ENCODE measurements around the gene CD37. TPM values are rescaled to one million over a fixed set of nuclear protein-coding genes. Genes with fewer than 3 reads are reported as not detected.
"Not testable (repeated sequence)": the region's sequence is repeated elsewhere in the genome, so short reads cannot be mapped to it uniquely, and the experiment has no call there.

The CD37 gene
- total RNA-seq, 1 experiment from 2014 or later = not detected

DNA sequence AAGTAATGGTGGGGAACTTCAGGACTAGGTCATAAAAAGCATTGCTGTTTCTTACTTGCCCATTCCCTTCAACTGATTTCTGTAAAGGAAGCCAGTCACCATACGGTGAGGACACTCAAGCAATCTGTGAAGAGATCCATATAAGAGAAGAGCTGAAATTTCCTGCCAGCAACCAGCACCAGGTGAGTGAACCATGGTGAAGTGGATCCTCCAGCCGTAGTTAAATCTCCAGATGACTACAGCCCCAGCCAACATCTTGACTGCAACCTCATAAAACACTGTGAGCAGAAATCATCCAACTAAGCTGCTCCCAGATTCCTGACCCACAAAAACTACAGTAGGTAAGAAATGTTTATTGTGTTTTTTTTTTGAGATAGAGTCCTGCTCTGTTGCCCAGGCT, 6.5 kb upstream of the CD37 start:
- no CpG with 5 or more reads among the region's 2 CpGs for WGBS (ENCODE audit: extremely low coverage, insufficient read length, low lambda C conversion rate)

DNA sequence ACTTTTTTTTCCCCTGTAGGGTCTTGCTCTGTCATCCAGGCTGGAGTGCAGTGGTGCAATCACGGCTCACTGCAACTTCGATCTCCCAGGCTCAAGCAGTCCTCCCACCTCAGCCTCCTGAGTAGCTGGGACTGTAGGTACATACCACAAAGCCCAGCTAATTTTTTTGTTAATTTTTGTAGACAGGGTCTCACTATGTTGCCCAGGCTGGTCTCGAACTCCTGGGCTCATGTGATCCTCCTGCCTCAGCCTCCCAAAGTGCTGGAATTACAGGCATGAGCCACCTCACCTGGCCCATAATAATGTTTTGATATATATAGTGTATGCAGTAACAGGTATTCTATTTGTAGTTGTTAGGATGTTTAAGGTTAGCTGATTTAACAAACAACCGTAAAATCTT, 4.0 kb upstream of the CD37 start:
- H3K9ac ChIP-seq (ENCODE audit: extremely low read depth, insufficient read length, low read length); H2AK5ac ChIP-seq (ENCODE audit: insufficient read length, low read length); H3K27me3 Mint-ChIP-seq (ENCODE audit: low read depth); H3K56ac ChIP-seq (ENCODE audit: insufficient read length, low read depth, low read length); H3T11ph ChIP-seq (ENCODE audit: low read length); DNase-seq; H3K9me3 ChIP-seq (ENCODE audit: control insufficient read depth, low read depth, low read length); H4K20me1 ChIP-seq (ENCODE audit: control insufficient read depth, insufficient read depth, insufficient read length); H2BK120ac ChIP-seq (ENCODE audit: low read depth, low read length, poor library complexity, severe bottlenecking); H3K4ac ChIP-seq (ENCODE audit: low read depth, low read length); H3K27ac Mint-ChIP-seq; H3K27ac ChIP-seq (ENCODE audit: insufficient read length, low read depth, low read length); H3K18ac ChIP-seq (ENCODE audit: insufficient read length, low read depth, low read length); H3K79me1 ChIP-seq (ENCODE audit: insufficient read depth, low read depth, low read length, poor library complexity, severe bottlenecking); H4K5ac ChIP-seq (ENCODE audit: insufficient read length, low read depth, low read length); H2BK15ac ChIP-seq (ENCODE audit: low read depth, low read length); H3K23ac ChIP-seq (ENCODE audit: insufficient read length, low read depth, low read length); H4K91ac ChIP-seq (ENCODE audit: insufficient read length, low read depth, low read length); H2BK20ac ChIP-seq (ENCODE audit: low read depth, low read length, poor library complexity, severe bottlenecking); H3K23me2 ChIP-seq (ENCODE audit: insufficient read length, low read depth, low read length, poor library complexity, severe bottlenecking); H3K4me1 ChIP-seq (ENCODE audit: insufficient read depth, low read length); H3K4me2 ChIP-seq (ENCODE audit: insufficient read depth, insufficient read length, low read length); H3K4me3 Mint-ChIP-seq; H3K27me3 ChIP-seq (ENCODE audit: insufficient read depth, low read length); H3K79me2 ChIP-seq (ENCODE audit: insufficient read depth, low read length); H3K14ac ChIP-seq (ENCODE audit: insufficient read depth, low read length); H2AFZ ChIP-seq (ENCODE audit: low read length); H2BK5ac ChIP-seq (ENCODE audit: insufficient read length, low read length); H4K8ac ChIP-seq (replicated peaks; ENCODE audit: insufficient read length, low read depth, low read length); H3K9me3 Mint-ChIP-seq; H2BK12ac ChIP-seq (ENCODE audit: insufficient read length, low read depth, low read length): not testable (repeated sequence)
- Mint-ChIP-seq H3K36me3 (ENCODE audit: insufficient read depth in 1 of 3, low read depth in 3 of 3) (peaks cover 3 to 42% (median 11%) of the 10 kb centered on the region in 3 experiments; a peak in 5 of 7 replicates), H3K4me1 (peaks cover 11 to 13% of the 10 kb centered on the region in 2 experiments)
- WGBS (ENCODE audit: extremely low coverage, insufficient read length, low lambda C conversion rate) = no CpG with 5 or more reads among the region's 4 CpGs

More for the DNA sequence above, 6.5 kb upstream of the CD37 start:
- H3K18ac ChIP-seq (ENCODE audit: insufficient read length, low read depth, low read length) = no peak overlapping the region
- Mint-ChIP-seq H3K27ac (no peak overlapping the region), H3K27me3 (ENCODE audit: low read depth) (no peaks in the 10 kb centered on the region; the same call in none of the 2 replicates), H3K4me3 (no peak overlapping the region), H3K9me3 (no peaks in the 10 kb centered on the region), H3K4me1 (peaks cover 6 to 8% of the 10 kb centered on the region in 2 experiments; a peak in 3 of 4 replicates), H3K36me3 (ENCODE audit: insufficient read depth in 1 of 3, low read depth in 3 of 3) (peaks cover 3 to 35% (median 11%) of the 10 kb centered on the region in 3 experiments; a peak in 5 of 7 replicates)
- TF ChIP-seq, protein P1, sequence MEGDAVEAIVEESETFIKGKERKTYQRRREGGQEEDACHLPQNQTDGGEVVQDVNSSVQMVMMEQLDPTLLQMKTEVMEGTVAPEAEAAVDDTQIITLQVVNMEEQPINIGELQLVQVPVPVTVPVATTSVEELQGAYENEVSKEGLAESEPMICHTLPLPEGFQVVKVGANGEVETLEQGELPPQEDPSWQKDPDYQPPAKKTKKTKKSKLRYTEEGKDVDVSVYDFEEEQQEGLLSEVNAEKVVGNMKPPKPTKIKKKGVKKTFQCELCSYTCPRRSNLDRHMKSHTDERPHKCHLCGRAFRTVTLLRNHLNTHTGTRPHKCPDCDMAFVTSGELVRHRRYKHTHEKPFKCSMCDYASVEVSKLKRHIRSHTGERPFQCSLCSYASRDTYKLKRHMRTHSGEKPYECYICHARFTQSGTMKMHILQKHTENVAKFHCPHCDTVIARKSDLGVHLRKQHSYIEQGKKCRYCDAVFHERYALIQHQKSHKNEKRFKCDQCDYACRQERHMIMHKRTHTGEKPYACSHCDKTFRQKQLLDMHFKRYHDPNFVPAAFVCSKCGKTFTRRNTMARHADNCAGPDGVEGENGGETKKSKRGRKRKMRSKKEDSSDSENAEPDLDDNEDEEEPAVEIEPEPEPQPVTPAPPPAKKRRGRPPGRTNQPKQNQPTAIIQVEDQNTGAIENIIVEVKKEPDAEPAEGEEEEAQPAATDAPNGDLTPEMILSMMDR (conservative IDR thresholded peaks at IDR 0.05) = no peak
- no peak overlapping the region for H3T11ph ChIP-seq (ENCODE audit: low read length)
- H3K27me3 ChIP-seq (ENCODE audit: insufficient read depth, low read length) = no peaks in the 10 kb centered on the region
- no peak overlapping the region for H4K8ac ChIP-seq (replicated peaks; ENCODE audit: insufficient read length, low read depth, low read length)
- no peak overlapping the region for H2BK20ac ChIP-seq (ENCODE audit: low read depth, low read length, poor library complexity, severe bottlenecking)
- no peak overlapping the region for H4K5ac ChIP-seq (ENCODE audit: insufficient read length, low read depth, low read length)
- H2BK120ac ChIP-seq (ENCODE audit: low read depth, low read length, poor library complexity, severe bottlenecking) = no peak overlapping the region
- DNase-seq = no peak
- no peak overlapping the region for H3K56ac ChIP-seq (ENCODE audit: insufficient read length, low read depth, low read length)
- no peaks in the 10 kb centered on the region for H4K20me1 ChIP-seq (ENCODE audit: control insufficient read depth, insufficient read depth, insufficient read length)
- no peak overlapping the region for H2AFZ ChIP-seq (ENCODE audit: low read length)
- H2AK5ac ChIP-seq (ENCODE audit: insufficient read length, low read length) = no peak overlapping the region
- no peaks in the 10 kb centered on the region for H3K9me3 ChIP-seq (ENCODE audit: control insufficient read depth, low read depth, low read length)
- H2BK12ac ChIP-seq (ENCODE audit: insufficient read length, low read depth, low read length) = no peak overlapping the region
- H3K4me1 ChIP-seq (ENCODE audit: insufficient read depth, low read length) = no peaks in the 10 kb centered on the region
- no peaks in the 10 kb centered on the region for H3K79me1 ChIP-seq (ENCODE audit: insufficient read depth, low read depth, low read length, poor library complexity, severe bottlenecking)
- H3K14ac ChIP-seq (ENCODE audit: insufficient read depth, low read length) = no peak overlapping the region
- H2BK5ac ChIP-seq (ENCODE audit: insufficient read length, low read length) = no peak overlapping the region
- no peaks in the 10 kb centered on the region for H3K79me2 ChIP-seq (ENCODE audit: insufficient read depth, low read length)
- H4K91ac ChIP-seq (ENCODE audit: insufficient read length, low read depth, low read length) = no peak overlapping the region
- H3K23me2 ChIP-seq (ENCODE audit: insufficient read length, low read depth, low read length, poor library complexity, severe bottlenecking) = no peaks in the 10 kb centered on the region
- no peak overlapping the region for H3K27ac ChIP-seq (ENCODE audit: insufficient read length, low read depth, low read length)
- no peak overlapping the region for H3K4ac ChIP-seq (ENCODE audit: low read depth, low read length)
- no peak overlapping the region for H2BK15ac ChIP-seq (ENCODE audit: low read depth, low read length)
- no peak overlapping the region for H3K9ac ChIP-seq (ENCODE audit: extremely low read depth, insufficient read length, low read length)
- H3K23ac ChIP-seq (ENCODE audit: insufficient read length, low read depth, low read length) = no peak overlapping the region
- H3K4me2 ChIP-seq (ENCODE audit: insufficient read depth, insufficient read length, low read length) = no peak overlapping the region

Data from H9 (cell line).